Activated T-cell treated with anti-CD3 and anti-CD28 coated beads, Interleukin-2, amount 50 U/mL, for 72 hours (primary cell): ENCODE results near the gene TEAD1. TPM values are rescaled to one million over a fixed set of nuclear protein-coding genes. Genes with fewer than 3 reads are reported as not detected.

Experiments used
- ATAC-seq, 2 donors: fragments of 150-1000 bp; cut with Tn5 transposase; replicated peaks in 1 of 2; 2 replicates each; pipeline ENCODE4 v1.10.0; 2021; ENCODE audit warnings: moderate library complexity in 2 of 2, mild to moderate bottlenecking in 1 of 2
- DNase-seq, 2 donors: peaks; one replicate each; pipeline ENCODE4 v3.0.0; 2021 to 2022; ENCODE audit warnings: mixed read lengths in 1 of 2
- H3K27ac Mint-ChIP-seq: one replicate; pipeline ENCODE4 v1.8.0; 2022; ENCODE audit warnings: mild to moderate bottlenecking, moderate library complexity, mixed read lengths
- H3K27me3 Mint-ChIP-seq: one replicate; pipeline ENCODE4 v1.8.0; 2022; ENCODE audit warnings: low read depth, mixed read lengths
- H3K36me3 Mint-ChIP-seq, 2 donors: one replicate each; pipeline ENCODE4 v1.8.0; 2022; ENCODE audit warnings: mixed read lengths in 2 of 2, mild to moderate bottlenecking in 1 of 2; ENCODE audit not compliant: insufficient read depth in 2 of 2
- H3K4me1 Mint-ChIP-seq: one replicate; pipeline ENCODE4 v1.8.0; 2022; ENCODE audit warnings: low read depth, mixed read lengths
- H3K4me3 Mint-ChIP-seq, 2 donors: one replicate each; pipeline ENCODE4 v1.8.0; 2022; ENCODE audit warnings: mild to moderate bottlenecking in 2 of 2, mixed read lengths in 2 of 2, moderate library complexity in 2 of 2
- H3K9me3 Mint-ChIP-seq, 2 donors: one replicate each; pipeline ENCODE4 v1.8.0; 2022; ENCODE audit warnings: mixed read lengths in 2 of 2
- total RNA-seq, 2 donors: library from RNA; stranded (reverse); gene quantifications; one replicate each; pipeline ENCODE4 v1.2.3, GENCODE V29; 2022

Gene TEAD1
- total RNA-seq, 2 donors from 2014 or later, result 0.31 to 0.35 TPM

DNA sequence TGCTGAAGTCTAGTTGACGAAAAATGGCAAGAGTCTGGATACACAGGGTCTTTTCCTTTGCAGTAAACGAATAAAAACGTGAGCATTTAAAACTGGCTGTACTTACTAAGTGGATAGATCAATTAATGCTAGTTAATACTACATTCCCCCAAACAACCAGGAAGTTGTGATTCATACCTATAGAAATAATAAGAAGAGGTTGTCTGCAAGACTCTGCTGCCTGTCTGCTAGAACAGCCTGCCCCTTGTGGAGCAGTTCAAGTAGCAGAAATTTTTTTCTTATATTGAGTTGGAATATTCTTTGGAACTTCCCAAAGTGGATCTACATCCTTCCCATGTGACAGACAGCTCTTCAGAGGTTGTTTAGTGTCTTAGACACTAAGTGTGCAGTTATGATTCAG is 86.8 kb downstream of the TEAD1 start:
- no peak for DNase-seq
- Mint-ChIP-seq H3K9me3 (no peaks in the 10 kb centered on the region), H3K36me3 (no peaks in the 10 kb centered on the region), H3K4me1 (no peaks in the 10 kb centered on the region), H3K4me3 (no peak overlapping the region), H3K27me3 (peaks cover 33% of the 10 kb centered on the region), H3K27ac (no peak overlapping the region)
- no peak for ATAC-seq

DNA sequence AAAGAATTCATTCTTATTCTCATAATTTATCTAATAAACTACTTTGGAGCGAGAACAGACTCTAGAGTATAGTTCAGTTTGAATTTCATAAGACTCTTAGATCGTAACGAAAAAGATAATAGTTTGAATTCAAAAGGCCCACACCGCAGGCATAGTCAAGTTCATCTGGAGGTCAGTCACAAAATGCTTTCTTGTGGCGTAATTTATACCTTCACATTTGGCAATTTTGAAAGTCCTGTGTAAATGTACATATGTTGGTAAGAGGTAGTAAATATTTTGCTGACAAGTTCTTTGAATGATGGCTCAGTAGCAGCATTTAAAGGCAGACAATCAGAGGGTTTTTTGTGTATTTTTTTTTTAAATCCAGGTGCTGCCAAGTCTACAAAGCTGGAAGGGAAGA is 88.1 kb downstream of the TEAD1 start:
- no peak overlapping the region for H3K4me3 Mint-ChIP-seq
- peaks cover 41% of the 10 kb centered on the region for H3K27me3 Mint-ChIP-seq
- H3K27ac Mint-ChIP-seq, result no peak overlapping the region
- no peaks in the 10 kb centered on the region for H3K36me3 Mint-ChIP-seq
- DNase-seq (no peak), ATAC-seq (no peak)
- no peaks in the 10 kb centered on the region for H3K4me1 Mint-ChIP-seq
- H3K9me3 Mint-ChIP-seq, result no peaks in the 10 kb centered on the region

DNA sequence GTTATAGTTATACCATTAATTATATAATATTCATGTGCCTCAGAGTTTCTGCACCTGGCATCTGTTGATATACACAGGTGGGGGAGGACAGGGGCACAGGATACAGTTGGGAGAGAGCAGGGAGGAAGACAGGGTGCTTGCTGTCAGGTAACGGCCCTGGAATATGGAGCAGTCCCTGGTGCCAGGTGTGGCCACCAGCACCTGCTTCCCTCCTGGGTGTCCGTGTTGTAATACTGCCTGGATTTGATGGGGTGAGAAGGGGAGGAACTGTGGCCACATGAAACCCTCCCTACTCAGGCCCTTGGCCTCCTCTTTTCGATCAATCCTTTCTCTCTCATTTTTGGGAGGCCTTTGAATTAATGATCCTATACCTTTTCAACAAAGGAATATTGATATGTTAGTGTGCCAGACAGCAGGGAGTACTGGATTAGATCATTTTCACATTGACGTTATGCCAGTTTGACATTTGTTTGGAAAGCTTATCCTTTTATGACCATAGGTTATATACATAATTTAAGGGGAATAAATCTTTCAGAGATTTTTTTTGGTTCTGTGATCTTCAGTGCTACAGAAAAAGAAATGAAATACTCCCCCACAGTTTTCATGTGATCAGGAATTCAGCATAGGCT is 88.6 kb downstream of the TEAD1 start:
- H3K36me3 Mint-ChIP-seq, result no peaks in the 10 kb centered on the region
- no peaks in the 10 kb centered on the region for H3K4me1 Mint-ChIP-seq

DNA sequence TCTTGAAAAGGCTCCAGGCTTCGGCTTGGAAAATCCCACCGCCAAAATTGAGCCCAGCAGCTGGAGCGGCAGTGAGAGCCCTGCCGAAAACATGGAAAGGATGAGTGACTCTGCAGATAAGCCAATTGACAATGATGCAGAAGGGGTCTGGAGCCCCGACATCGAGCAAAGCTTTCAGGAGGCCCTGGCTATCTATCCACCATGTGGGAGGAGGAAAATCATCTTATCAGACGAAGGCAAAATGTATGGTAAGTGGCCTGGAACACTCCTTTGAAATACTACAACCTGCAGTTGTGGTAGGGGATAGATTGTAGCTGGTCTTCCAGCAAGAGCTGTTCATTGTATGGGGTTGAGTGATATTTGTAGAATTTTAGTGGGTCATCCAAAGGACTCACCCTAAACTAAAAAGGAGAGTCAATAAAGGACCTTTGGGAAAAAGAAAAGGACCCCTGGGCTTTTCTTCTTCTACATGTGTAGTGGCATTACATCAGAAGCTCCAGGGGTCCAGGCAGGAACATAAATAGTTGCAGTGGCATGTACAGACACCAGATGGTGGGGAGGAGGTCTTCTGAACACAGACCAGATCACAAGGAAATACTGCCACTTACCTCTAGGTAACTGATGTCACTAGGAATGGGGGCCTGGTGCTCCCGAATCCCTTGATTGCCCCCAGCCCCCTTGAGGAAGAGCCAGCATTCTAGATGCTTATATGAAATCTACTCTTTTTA is 90.1 kb downstream of the TEAD1 start:
- ATAC-seq (no peak), DNase-seq (no peak)
- H3K4me1 Mint-ChIP-seq, result no peaks in the 10 kb centered on the region
- no peak overlapping the region for H3K4me3 Mint-ChIP-seq
- H3K9me3 Mint-ChIP-seq, result no peaks in the 10 kb centered on the region
- peaks cover 48% of the 10 kb centered on the region for H3K27me3 Mint-ChIP-seq
- H3K27ac Mint-ChIP-seq, result no peak overlapping the region
- H3K36me3 Mint-ChIP-seq, result no peaks in the 10 kb centered on the region

More for the DNA sequence above, 88.6 kb downstream of the TEAD1 start:
- Mint-ChIP-seq H3K27me3 (peaks cover 46% of the 10 kb centered on the region), H3K9me3 (no peaks in the 10 kb centered on the region), H3K4me3 (no peak overlapping the region), H3K27ac (no peak overlapping the region)
- no peak for DNase-seq
- no peak for ATAC-seq

DNA sequence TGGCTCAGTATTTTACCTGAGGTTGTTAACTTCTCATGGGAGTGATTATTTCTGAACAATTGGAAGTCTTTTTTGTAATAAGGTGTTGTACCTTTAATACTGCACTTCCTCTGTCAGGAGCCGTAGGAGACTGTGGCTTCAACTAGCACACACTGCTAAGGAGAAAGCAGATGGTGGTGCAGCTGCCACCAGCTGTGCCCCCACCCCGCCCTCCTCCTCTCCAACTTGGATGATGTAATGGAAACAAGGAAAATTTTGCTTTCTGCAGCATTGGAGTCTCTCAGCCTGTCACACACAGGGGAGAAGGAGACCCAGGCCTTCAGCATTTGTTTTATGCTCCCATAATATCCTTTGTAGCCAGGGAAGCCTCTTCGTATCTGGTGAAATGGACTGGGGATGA is 91.2 kb downstream of the TEAD1 start:
- ATAC-seq, result no peak
- peaks cover 46% of the 10 kb centered on the region for H3K27me3 Mint-ChIP-seq
- H3K36me3 Mint-ChIP-seq, result no peaks in the 10 kb centered on the region
- H3K9me3 Mint-ChIP-seq, result no peaks in the 10 kb centered on the region
- no peak overlapping the region for H3K4me3 Mint-ChIP-seq
- no peak overlapping the region for H3K27ac Mint-ChIP-seq
- DNase-seq, result no peak
- H3K4me1 Mint-ChIP-seq, result no peaks in the 10 kb centered on the region

DNA sequence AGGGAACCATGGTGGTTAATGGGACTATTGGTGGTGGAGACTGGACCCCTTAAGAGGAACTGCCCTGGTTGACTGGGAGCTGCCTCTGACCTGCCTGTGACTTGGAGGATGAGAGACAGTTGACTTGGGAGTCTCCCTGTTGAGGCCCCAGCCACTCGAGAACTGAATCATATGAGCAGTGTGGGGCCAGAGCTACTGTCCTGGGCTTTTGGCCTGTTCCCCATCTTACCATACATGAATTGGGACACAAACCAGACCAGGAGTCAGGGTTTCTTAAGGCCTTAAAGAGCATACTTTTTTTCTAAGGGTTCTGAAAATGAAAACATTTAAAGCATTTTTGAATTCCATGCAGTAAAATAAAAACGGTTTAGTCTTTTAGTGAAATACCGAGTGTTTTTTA is 92.8 kb downstream of the TEAD1 start:
- H3K9me3 Mint-ChIP-seq, result no peaks in the 10 kb centered on the region

DNA sequence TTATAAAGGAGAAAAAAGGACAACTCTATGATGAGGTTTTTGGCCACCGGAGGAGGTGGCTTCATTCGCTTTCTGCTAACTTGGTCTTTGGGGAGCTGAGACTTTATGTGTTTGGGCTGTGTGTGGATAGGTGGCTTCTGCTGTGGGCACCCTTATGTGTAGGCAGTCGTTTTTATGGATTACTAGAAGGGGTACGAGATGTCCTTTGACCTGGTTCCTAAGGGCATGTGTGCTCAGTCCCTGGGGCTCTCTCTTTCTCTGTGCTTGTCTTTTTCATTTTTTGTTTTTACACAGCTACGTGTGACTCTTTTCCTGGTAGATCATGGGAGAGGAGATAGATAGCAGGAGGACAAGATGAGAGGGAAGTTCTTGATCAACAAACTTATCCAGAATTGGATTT is 93.4 kb downstream of the TEAD1 start:
- ATAC-seq, result no peak
- Mint-ChIP-seq H3K9me3 (no peaks in the 10 kb centered on the region), H3K4me1 (peaks cover 6% of the 10 kb centered on the region), H3K36me3 (no peaks in the 10 kb centered on the region), H3K4me3 (no peak overlapping the region), H3K27ac (no peak overlapping the region), H3K27me3 (peaks cover 30% of the 10 kb centered on the region)
- DNase-seq, result no peak

More for the DNA sequence above, 92.8 kb downstream of the TEAD1 start:
- Mint-ChIP-seq H3K27ac (no peak overlapping the region), H3K4me3 (no peak overlapping the region), H3K27me3 (peaks cover 30% of the 10 kb centered on the region), H3K4me1 (peaks cover 3% of the 10 kb centered on the region), H3K36me3 (no peaks in the 10 kb centered on the region)
- no peak for ATAC-seq
- DNase-seq, result no peak

DNA sequence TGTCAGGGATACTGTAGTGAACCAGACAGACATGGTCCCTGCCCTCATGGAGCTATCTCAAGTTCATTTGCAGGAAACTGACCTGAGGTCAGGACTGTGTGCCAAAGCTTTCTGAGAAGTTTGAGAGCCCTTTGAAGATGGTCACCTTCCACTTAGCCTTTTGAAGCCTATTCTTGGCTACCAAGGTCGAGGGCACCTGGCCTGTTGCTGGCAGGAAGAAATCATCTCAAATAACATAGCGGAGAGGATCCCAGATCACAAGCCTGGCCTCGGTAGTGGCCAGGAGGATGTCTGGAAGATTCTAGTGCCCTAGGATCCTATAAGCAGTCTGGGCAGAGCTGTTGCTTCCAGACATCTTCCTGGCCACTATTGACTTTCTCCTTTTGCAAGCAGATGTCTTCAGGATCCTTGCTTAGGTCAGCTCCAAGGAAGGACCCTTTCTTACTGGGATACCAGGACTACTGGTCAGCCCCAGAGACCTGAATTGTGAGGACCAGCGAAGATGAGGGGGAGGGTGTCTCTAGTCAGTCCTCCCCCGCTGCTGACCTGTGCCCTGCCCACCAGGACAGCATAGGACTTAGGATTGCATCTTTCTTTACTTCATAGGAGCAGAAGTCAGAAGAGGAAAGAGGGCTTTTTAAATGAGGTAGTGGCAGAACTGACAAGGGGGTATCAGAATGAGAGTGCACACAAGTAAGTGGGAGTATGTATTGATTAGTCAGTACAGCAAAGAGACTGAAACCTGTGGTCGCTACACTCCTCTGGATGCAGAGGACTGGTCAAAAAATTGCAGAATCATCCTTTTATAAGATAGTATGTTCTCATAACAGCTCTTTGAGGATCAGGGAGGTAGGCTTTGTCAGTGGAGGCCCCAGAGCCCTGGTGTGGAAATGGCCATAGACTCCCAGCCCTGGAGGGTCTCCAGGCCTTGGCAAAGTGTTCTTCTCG is 94.8 kb downstream of the TEAD1 start:
- Mint-ChIP-seq H3K9me3 (no peaks in the 10 kb centered on the region), H3K27me3 (peaks cover 31% of the 10 kb centered on the region), H3K27ac (no peak overlapping the region), H3K4me3 (no peak overlapping the region), H3K36me3 (no peaks in the 10 kb centered on the region), H3K4me1 (peaks cover 6% of the 10 kb centered on the region)
- ATAC-seq (peak; percentile 87 to 94), DNase-seq (peak in 1 of 2 donors; percentile 2)

DNA sequence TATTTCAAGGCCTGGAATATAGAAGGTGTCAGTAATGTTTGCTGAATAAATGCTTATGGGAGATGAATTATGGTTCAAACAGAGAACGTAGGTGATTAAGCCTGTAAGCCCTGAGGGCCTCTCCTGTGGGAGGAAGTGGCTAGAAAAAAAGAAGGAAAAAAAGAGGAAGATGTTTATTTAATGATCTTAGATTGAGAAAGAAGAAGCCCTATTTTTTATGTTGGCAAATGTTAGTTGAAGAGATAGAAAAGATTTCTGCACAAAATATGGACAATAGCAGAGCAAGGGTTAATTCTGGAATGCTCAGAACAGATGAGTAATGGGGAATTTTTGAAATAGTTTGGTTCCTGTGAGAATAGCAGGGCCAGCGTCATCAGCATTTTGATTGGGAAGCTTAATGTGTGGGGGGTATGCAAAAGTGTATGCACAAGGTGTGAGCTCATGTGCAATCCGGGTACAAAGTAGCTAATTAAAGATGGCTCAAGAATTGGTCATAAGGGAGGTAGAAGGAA is 95.7 kb downstream of the TEAD1 start:
- peaks cover 6% of the 10 kb centered on the region for H3K4me1 Mint-ChIP-seq
- H3K4me3 Mint-ChIP-seq, result no peak overlapping the region

DNA sequence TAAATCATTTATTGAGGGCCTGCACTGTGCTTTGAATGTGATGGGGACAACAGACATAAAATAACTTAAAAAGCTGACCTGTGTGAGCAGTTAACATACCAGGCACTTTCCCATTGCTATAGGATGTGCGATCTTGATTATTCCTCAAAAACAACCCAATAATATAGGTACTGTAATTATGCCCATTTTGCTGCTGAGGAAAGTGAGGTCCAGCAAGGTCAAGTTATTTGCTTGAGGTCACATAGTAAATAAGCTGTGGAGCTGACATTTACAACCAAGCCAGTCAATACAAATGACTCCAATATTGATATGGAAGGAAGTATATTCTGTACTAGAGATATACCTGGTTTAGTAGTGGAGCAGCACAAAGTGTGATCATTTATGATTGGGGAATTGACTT is 96.2 kb downstream of the TEAD1 start:
- DNase-seq (no peak), ATAC-seq (no peak)
- peaks cover 6% of the 10 kb centered on the region for H3K4me1 Mint-ChIP-seq
- H3K4me3 Mint-ChIP-seq, result no peak overlapping the region
- H3K36me3 Mint-ChIP-seq, result no peaks in the 10 kb centered on the region
- no peak overlapping the region for H3K27ac Mint-ChIP-seq
- no peaks in the 10 kb centered on the region for H3K9me3 Mint-ChIP-seq
- peaks cover 27% of the 10 kb centered on the region for H3K27me3 Mint-ChIP-seq

More for the DNA sequence above, 95.7 kb downstream of the TEAD1 start:
- Mint-ChIP-seq H3K9me3 (no peaks in the 10 kb centered on the region), H3K27me3 (peaks cover 27% of the 10 kb centered on the region), H3K27ac (no peak overlapping the region), H3K36me3 (no peaks in the 10 kb centered on the region)
- no peak for ATAC-seq
- DNase-seq, result no peak

DNA sequence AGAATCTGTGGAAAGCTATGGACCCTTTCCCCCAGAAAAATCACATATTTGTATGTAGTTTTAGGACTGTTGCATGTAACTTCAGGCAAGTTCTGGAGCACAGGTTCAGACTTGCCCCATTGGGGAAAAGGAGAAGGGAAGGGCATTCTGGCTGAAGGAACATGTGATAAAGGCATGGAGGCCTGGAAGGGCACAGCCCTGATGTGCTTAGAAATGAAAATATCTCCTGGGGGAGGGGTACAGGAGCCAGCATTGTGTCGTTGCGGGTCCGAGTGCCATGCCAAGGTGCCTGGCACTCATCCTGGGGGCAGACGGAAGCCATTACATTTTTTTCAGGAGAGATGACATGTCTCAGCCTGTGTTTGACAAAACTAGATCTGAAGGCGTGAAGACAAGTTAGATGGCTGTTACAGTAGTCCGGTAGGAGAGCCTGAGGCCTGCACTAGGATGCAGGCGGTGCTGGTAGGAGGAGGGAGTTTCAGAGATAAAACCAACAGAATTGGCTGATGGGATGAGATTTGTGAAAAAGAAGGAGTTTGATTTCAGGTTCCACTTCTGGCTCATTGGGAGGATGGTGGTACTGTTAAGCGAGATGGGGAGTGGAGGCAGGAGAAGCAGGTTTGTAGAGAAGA is 96.9 kb downstream of the TEAD1 start:
- Mint-ChIP-seq H3K4me1 (peaks cover 6% of the 10 kb centered on the region), H3K27ac (no peak overlapping the region)

DNA sequence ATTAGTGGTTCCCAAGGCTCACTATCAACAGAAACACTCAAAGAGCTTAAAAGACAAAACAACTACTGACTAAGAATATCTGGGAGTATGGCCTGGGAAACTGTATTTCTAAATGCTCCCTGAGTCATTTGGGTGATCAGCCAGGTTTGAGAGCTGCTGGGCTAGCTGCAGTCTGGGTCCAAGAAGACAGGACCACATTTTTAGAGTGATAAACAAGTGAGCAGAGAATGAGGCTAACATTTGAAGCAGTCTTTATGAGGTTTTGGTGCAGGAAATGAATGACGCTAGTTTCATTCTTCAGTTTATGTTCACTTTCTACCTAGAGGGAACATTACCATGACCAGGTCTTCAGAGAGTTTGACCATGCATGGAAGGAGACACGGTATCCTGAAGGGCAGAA is 97.7 kb downstream of the TEAD1 start:
- H3K27me3 Mint-ChIP-seq, result peaks cover 27% of the 10 kb centered on the region

More for the DNA sequence above, 96.9 kb downstream of the TEAD1 start:
- Mint-ChIP-seq H3K9me3 (no peaks in the 10 kb centered on the region), H3K27me3 (peaks cover 32% of the 10 kb centered on the region), H3K36me3 (no peaks in the 10 kb centered on the region), H3K4me3 (no peak overlapping the region)
- ATAC-seq, result no peak
- DNase-seq, result no peak

More for the DNA sequence above, 97.7 kb downstream of the TEAD1 start:
- Mint-ChIP-seq H3K27ac (no peak overlapping the region), H3K4me1 (peaks cover 6% of the 10 kb centered on the region), H3K36me3 (no peaks in the 10 kb centered on the region), H3K9me3 (no peaks in the 10 kb centered on the region), H3K4me3 (no peak overlapping the region)
- DNase-seq (no peak), ATAC-seq (no peak)
